Measurements from ENCODE around the gene SOCS1. TPM values are rescaled to one million over a fixed set of nuclear protein-coding genes. Genes with fewer than 3 reads are reported as not detected.

The SOCS1 gene
- total RNA-seq, 6 experiments from 2014 or later: 3.8 to 6.7 (median 5.9) TPM

DNA sequence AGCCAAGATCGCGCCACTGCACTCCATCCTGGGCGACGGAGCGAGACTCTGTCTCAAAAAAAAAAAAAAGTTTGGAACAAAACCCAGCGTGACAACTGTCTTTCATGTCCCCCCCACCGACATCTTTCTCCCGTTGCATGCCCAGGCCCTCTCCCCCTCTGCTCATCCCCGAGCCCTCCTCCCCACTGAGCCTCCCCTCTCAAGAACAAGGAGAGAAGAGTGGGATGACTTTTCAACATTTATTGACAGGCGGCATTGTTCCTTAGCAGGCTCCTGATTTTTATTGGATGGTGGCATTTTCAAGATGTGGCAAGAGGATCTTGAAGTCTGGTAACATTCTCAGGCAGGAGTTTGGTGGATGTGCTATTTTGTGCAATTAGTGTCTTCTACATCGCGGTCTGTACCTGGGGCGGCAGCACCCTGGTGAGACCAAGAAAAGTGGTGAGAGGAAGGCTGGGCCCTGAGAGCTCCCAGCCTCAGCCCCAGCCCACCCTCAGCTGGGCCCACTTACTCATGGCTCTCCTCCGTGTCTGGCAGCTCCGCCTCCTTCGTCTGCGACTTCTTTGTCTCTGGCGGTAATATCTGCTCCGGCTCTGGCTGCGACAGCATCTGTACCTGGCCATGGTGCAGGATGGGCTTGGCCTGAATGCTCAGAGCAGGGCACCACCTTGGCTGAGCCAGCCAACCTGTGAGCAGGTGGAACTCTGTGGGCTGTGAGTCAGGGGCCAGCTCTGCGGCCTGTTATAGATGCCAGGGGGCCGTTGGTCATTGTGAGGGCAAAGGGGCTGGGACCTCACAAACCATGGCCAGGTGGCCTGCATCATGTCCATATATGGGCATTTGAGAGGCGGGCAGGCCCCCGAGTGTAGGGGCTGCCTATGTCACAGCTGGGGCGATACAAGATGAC, 24.9 kb upstream of the SOCS1 start, which contains the start of gene PRM1:
TSS of gene PRM1 (minus strand) at position 715 of the 907 bp plus-strand sequence. CDS start at position 623, 92 bp downstream.
- no peak for DNase-seq
- Mint-ChIP-seq H3K36me3 (ENCODE audit: low read depth) (peaks cover 5% of the 10 kb centered on the region; the same call in 1 of the 2 replicates), H3K4me3 (no peak within 1 kb of the TSS), H3K27me3 (ENCODE audit: insufficient read depth) (peaks cover 32% of the 10 kb centered on the region), H3K9me3 (peaks cover 7% of the 10 kb centered on the region; the same call in 1 of the 2 replicates), H3K4me1 (ENCODE audit: low read depth) (no peaks in the 10 kb centered on the region), H3K27ac (no peak within 1 kb of the TSS)
- TF ChIP-seq, protein P1, sequence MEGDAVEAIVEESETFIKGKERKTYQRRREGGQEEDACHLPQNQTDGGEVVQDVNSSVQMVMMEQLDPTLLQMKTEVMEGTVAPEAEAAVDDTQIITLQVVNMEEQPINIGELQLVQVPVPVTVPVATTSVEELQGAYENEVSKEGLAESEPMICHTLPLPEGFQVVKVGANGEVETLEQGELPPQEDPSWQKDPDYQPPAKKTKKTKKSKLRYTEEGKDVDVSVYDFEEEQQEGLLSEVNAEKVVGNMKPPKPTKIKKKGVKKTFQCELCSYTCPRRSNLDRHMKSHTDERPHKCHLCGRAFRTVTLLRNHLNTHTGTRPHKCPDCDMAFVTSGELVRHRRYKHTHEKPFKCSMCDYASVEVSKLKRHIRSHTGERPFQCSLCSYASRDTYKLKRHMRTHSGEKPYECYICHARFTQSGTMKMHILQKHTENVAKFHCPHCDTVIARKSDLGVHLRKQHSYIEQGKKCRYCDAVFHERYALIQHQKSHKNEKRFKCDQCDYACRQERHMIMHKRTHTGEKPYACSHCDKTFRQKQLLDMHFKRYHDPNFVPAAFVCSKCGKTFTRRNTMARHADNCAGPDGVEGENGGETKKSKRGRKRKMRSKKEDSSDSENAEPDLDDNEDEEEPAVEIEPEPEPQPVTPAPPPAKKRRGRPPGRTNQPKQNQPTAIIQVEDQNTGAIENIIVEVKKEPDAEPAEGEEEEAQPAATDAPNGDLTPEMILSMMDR (IDR thresholded peaks at IDR 0.05): no peak

DNA sequence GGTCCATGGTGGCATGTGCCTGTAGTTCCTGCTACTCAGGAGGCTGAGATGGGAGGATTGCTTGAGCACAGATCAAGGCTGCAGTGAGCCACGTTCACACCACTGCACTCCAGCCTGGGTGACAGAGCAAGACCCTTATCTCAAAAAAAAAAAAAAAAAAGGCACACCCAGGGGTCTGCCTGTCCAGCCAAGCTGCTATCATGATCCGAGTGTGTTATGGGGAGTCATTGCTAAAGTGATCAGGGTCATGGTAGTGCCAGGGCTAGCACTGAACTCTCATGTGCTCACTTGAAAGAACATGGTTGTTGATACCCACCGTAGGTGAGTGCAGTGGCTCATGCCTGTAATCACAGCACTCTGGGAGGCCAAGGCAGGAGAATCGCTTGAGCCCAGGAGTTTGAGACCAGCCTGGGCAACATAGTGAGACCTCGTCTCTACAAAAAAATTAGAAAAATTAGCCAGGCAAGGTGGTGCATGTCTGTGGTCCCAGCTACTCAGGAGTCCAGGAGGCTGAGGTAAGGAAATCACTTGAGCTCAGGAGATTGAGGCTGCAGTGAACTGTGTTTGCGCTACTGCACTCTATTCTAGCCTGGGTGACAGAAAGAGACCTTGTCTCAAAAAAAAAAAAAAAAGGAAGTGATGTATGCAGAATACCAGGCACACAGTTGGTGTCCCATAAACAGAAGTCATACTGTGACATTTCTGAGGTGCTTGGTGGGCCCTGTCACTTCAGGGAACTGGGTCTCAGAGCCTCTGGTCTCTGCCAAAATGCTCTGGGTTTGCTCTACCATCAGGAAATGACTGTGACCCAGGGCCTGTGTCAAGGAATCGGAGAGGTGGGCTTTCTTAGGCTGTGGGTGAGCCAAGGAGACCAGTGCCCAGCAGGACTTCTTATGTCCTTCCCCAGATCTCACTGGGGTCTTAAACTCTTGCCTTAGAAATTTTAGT, 23.0 kb upstream of the SOCS1 start:
- peaks cover 2% of the 10 kb centered on the region; the same call in 1 of the 2 replicates for H3K4me1 Mint-ChIP-seq (ENCODE audit: low read depth)
- peaks cover 5% of the 10 kb centered on the region; the same call in 1 of the 2 replicates for H3K36me3 Mint-ChIP-seq (ENCODE audit: low read depth)
- H3K9me3 Mint-ChIP-seq: peaks cover 7% of the 10 kb centered on the region; the same call in 1 of the 2 replicates
- H3K27ac Mint-ChIP-seq: no peak overlapping the region
- no peak overlapping the region for H3K4me3 Mint-ChIP-seq
- TF ChIP-seq, protein P1 (IDR thresholded peaks at IDR 0.05): no peak
- peaks cover 25% of the 10 kb centered on the region for H3K27me3 Mint-ChIP-seq (ENCODE audit: insufficient read depth)
- DNase-seq: no peak

DNA sequence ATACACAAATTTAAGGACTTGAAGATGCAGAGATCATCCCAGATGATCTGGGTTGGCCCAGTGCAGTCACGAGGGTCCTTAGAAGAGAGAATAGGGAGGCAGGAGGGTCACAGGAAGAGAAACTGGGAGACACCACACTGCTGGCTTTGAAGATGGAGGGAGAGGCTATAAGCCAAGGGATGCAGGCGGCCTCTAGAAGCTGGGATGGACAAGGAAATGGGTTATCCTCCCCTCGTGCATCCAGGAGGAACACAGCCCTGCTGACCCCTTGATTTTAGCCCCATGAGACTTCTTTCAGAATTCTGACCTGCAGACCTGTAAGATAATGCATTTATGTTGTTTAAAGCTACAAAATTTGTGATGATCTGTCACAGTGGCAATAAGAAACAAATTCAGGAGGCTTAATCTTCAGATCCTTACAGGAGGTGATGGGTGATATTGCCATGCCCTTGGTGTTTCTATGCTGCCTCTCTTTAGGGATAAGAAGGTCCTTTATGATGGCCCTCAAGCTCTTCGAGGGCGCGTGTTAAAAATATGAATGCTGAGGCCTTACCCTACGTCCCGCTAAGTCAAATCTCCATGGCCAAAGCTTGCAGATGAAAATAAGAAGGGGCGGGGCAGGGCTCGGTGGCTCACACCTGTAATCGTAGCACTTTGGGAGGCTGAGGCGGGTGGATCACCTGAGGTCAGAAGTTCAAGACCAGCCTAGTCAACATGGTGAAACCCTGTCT, 21.8 kb upstream of the SOCS1 start:
- no peak overlapping the region for H3K27ac Mint-ChIP-seq
- peaks cover 7% of the 10 kb centered on the region; the same call in 1 of the 2 replicates for H3K9me3 Mint-ChIP-seq
- H3K4me1 Mint-ChIP-seq (ENCODE audit: low read depth): peaks cover 10% of the 10 kb centered on the region; the same call in 1 of the 2 replicates
- TF ChIP-seq, protein P1 (IDR thresholded peaks at IDR 0.05): no peak
- no peak overlapping the region for H3K4me3 Mint-ChIP-seq
- no peak for DNase-seq
- H3K27me3 Mint-ChIP-seq (ENCODE audit: insufficient read depth): peaks cover 22% of the 10 kb centered on the region
- peaks cover 5% of the 10 kb centered on the region; the same call in 1 of the 2 replicates for H3K36me3 Mint-ChIP-seq (ENCODE audit: low read depth)

DNA sequence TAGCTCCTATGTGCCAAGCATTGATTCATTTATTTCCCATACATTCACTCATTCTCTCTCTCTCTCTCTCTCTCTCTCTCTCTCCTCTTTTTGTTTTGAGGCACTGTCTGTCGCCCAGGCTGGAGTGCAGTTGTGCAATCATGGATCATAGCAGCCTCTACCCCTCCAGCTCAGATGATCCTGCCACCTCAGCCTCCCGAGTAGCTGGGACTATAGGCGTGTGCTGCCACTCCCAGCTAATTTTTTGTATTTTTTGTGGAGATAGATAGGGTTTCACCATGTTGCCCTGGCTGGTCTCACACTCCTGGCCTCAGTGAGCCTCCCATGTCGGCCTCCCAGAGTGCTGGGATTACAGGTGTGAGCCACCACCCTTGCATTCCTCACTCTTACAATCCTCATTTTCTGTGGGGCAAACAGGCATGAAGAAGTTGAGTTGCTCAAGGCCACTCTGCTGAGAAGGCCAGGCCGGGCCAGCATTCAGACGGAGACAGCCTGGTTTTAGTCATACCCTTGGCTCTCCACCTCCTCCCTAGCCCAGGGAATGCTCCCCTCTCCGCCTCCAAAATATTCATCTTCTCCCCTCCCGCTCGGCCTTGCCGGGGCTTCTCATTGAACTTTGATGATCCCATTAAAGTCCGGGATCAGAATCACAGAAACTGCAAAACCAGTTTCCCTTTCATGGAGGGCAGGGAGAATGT, 21.0 kb upstream of the SOCS1 start:
- H3K36me3 Mint-ChIP-seq (ENCODE audit: low read depth): peaks cover 5% of the 10 kb centered on the region; the same call in 1 of the 2 replicates
- peaks cover 19% of the 10 kb centered on the region for H3K27me3 Mint-ChIP-seq (ENCODE audit: insufficient read depth)
- H3K9me3 Mint-ChIP-seq: peaks cover 7% of the 10 kb centered on the region; the same call in 1 of the 2 replicates
- H3K4me1 Mint-ChIP-seq (ENCODE audit: low read depth): peaks cover 10% of the 10 kb centered on the region; the same call in 1 of the 2 replicates
- no peak overlapping the region for H3K27ac Mint-ChIP-seq
- DNase-seq: no peak
- H3K4me3 Mint-ChIP-seq: no peak overlapping the region
- TF ChIP-seq, protein P1 (IDR thresholded peaks at IDR 0.05): no peak

Data from HFFc6 (cell line).